MG63 (cell line): ENCODE data around the gene SPTBN4. TPM values are rescaled to one million over a fixed set of nuclear protein-coding genes. Genes with fewer than 3 reads are reported as not detected.
"Not testable (repeated sequence)": the region's sequence is repeated elsewhere in the genome, so short reads cannot be mapped to it uniquely, and the experiment has no call there.

ENCODE experiments used
- DNase-seq: peaks from one replicate; pipeline ENCODE4 v3.0.0-alpha.2; 2020
- H3K27me3 ChIP-seq: fragments of 250-450 bp; sonication (Bioruptor Pico); 2 replicates; pipeline ENCODE4 v1.5.1; 2020; ENCODE audit warnings: mild to moderate bottlenecking, moderate library complexity
- H3K36me3 ChIP-seq: fragments of 250-450 bp; sonication (Bioruptor Pico); 2 replicates; pipeline ENCODE4 v1.5.1; 2020; ENCODE audit warnings: mild to moderate bottlenecking, moderate library complexity
- H3K4me3 ChIP-seq: fragments of 250-450 bp; sonication (Bioruptor Pico); 2 replicates; pipeline ENCODE4 v1.5.1; 2020; ENCODE audit warnings: mild to moderate bottlenecking, moderate library complexity
- H3K9me3 ChIP-seq: fragments of 250-450 bp; sonication (Bioruptor Pico); 2 replicates; pipeline ENCODE4 v1.5.1; 2020; ENCODE audit warnings: mild to moderate bottlenecking, moderate library complexity
- total RNA-seq: library from RNA; depleted of rRNA; stranded (reverse); fragments of >200 nt; shearing (Covaris generic); gene quantifications from 2 replicates; pipeline ENCODE4 v1.2.3, GENCODE V29; 2014; ENCODE audit warnings: low replicate concordance

SPTBN4 gene
- total RNA-seq, 1 experiment from 2014 or later: 0.16 TPM

DNA sequence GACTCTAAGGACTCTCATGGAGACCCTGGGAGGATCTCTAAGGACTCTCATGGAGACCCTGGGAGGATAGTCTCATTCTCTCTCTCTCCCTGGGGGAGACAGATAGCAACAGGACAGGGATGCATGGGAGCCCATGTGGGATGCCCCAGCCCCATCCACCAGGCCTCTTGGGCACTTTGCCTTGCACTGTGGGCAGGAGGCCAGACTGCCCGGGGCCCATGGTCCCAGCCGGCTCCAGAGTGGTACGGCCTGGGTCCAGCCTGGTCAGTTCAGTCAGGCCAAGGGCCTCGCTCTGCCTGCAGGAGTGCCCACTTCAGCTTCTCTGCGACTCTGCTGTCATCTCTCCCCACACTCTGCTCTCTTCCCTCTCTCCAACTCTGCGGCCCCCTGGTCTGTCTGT is 61.3 kb downstream of the SPTBN4 start:
- no peak overlapping the region for H3K4me3 ChIP-seq
- DNase-seq: no peak

DNA sequence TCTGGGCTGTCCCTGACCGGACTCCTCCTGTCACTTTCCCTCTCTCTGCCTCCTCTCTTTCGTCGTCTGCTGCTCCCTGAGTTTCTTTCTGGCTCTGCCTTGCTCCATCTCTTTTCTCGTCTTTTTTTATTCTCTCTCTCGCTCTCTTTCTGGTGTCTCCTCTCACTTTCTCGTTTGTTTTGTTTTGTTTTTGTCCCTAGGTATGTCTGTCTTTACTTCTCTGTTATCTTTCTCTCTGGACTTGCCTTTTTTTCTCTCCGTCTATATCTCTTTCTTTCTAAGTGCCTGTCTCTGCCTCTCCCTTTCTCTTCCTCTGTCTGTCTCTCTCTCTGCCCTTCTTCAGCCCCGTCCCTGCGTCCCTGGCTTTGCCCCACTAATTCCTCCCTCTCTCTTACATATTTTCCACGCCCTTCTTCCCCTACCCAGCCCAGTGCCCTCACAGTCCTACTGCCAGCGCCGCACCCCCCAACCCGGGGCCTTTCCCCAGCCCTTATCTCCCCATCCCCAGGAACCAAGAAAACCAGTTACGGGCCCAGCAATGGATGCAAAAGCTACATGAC is 61.8 kb downstream of the SPTBN4 start:
- Histone ChIP-seq H3K36me3 (no peaks in the 10 kb centered on the region), H3K27me3 (no peaks in the 10 kb centered on the region; the same call in 1 of the 2 replicates), H3K4me3 (no peak overlapping the region; the same call in 1 of the 2 replicates), H3K9me3 (no peaks in the 10 kb centered on the region)
- DNase-seq: no peak

More for the DNA sequence above, 61.3 kb downstream of the SPTBN4 start:
- Histone ChIP-seq H3K27me3 (no peaks in the 10 kb centered on the region; the same call in 1 of the 2 replicates), H3K9me3 (no peaks in the 10 kb centered on the region), H3K36me3 (no peaks in the 10 kb centered on the region)

DNA sequence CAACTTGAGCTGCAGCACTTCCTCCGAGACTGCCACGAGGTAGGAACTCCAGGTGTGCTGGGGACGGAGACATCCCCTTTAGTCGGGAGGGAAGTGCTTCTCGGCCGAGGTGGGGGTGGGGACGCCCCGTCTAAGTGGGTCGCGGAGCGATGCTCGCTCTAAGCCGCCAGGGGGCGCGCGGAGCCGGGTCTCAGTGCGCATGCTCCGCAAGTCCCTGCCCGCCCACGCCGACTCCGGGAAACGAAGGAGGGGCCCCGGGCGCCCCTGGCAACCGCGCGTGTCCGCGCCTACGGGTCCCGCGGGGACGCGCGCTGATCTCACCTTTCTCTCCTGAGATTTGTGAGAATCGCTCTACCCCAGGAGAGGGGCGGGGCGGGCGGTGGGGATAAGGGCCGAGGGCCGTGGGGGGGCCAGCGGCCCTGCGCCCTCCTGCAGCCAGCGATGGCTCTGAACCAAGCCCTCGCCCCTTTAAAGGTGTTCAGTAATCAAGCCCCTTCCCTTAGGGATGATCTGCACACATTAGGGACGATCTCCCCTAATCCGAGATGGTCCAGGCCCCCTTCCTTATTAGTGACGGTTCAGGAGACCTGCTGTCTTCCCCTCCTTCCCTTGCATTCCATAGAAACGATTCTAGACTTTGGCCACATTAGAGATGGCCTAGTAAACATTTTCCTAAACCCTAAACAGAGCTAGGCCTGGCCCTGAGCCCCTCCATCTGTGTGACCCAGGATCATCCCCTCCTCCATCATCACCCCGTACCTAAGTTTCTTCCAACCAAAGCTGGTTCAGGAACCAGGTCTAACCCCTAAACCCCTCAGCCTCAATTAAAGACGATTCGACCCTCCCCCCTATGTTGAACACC is 62.5 kb downstream of the SPTBN4 start:
- Histone ChIP-seq H3K36me3 (no peaks in the 10 kb centered on the region), H3K4me3 (peak overlapping the region; percentile 39), H3K9me3 (no peaks in the 10 kb centered on the region; the same call in 1 of the 2 replicates), H3K27me3 (no peaks in the 10 kb centered on the region; the same call in 1 of the 2 replicates)
- peak; percentile 76 for DNase-seq

DNA sequence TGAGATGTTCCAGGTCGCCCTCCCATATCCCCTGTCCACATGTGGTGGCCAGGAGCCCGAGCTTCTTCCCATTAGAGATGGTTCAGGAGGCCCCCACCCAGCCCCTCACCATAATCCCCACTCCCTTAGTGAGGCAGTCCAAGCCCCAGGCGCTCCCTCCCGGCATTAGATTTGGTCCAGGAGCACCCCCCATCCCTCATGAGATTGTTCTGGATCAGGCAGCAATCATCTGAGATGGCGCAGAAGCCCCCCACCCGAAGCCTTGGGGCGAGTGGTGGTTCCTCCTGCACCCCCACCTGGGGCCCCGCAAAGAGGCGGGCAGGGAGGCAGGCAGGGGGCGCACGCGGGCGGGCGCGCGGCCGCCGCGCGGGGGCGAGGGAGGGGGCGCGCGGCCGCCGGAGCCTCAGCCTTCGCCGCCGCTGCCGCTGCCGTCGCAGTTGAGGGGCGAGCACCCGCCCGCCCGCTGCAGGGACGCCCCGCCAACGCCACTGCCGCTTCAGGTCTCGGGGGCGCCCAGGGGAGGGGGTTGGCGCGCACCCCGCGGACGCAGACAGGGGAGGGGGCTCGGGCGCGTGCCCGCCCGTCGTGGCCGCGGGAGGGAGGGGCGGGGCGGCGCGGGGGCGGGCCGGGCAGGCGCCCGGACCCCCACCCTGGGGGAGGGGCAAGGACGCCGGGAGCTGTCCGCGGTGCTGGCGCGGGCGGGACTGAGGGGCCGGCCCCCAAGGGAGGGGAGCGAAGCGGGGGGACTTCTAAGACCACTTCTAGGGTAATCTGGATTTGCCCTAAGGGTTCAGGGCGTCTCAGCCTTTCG is 63.5 kb downstream of the SPTBN4 start:
- DNase-seq: peak; percentile 35
- Histone ChIP-seq H3K27me3 (no peaks in the 10 kb centered on the region; the same call in 1 of the 2 replicates), H3K4me3 (no peak overlapping the region), H3K9me3 (no peaks in the 10 kb centered on the region; the same call in 1 of the 2 replicates), H3K36me3 (no peaks in the 10 kb centered on the region)

DNA sequence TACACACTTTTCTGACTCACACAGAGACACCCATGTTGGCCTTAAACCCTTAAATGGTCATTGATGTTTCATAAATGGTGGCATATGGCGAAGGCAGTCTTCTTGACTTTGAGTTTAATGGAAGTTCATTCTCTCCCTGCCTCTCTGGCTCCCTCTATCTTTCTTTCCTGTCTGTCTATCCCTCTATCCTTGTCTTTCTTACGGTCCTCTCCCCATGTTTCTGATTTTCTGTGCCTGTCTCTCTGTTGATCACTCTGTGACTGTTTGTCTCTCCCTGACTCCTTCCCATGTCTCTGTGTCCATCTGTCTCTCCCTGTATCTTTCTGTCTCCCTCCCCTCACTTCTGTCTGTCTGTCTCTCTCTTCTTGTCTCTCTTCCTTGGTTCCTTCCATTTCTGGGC is 66.7 kb downstream of the SPTBN4 start:
- Histone ChIP-seq H3K9me3 (no peaks in the 10 kb centered on the region; the same call in 1 of the 2 replicates), H3K27me3 (peaks cover 3% of the 10 kb centered on the region; the same call in 1 of the 2 replicates), H3K4me3 (no peak overlapping the region), H3K36me3 (no peaks in the 10 kb centered on the region)
- no peak for DNase-seq

DNA sequence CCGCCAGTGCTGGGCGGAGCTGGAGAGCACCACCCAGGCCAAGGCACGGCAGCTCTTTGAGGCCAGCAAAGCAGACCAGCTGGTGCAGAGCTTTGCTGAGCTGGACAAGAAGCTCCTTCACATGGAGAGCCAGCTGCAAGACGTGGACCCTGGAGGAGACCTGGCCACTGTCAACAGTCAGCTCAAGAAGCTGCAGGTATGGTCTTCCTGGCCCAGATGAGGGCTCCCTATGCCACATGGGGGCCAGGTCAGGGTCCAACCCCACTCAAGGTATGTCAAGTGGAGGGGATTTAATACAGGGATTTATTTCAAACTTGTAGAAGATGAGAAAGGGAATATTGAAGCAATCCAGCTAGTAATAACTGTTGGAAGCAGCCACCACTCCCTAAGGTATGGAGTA is 67.3 kb downstream of the SPTBN4 start:
- no peak for DNase-seq
- Histone ChIP-seq H3K36me3 (no peaks in the 10 kb centered on the region), H3K27me3 (peaks cover 3% of the 10 kb centered on the region; the same call in 1 of the 2 replicates), H3K4me3 (no peak overlapping the region), H3K9me3 (no peaks in the 10 kb centered on the region; the same call in 1 of the 2 replicates)

DNA sequence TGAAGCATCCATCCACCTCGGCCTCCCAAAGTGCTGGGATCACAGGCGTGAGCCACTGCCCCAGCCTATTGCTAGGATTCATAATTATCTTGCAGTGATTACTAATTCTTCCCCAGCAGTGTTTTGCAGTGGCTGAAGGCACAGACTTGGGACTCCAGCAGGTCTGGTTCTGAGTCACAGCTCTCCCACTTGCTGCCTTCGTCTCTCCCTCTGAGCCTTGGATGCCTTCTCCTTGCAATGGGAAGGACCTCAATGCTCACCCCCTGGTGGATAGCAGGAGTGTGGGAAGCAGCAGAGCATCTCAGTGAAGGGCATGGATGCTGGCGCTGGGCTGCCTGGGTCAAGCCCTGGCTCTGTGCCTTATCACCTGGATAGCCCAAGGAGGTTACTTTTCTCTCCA is 72.3 kb downstream of the SPTBN4 start:
- H3K27me3 ChIP-seq: 0 out of 2 replicates have a peak, but pooled peaks cover 3% of the 10 kb centered on the region
- H3K4me3 ChIP-seq: no peak overlapping the region
- no peaks in the 10 kb centered on the region; the same call in 1 of the 2 replicates for H3K9me3 ChIP-seq
- H3K36me3 ChIP-seq: no peaks in the 10 kb centered on the region
- no peak for DNase-seq

DNA sequence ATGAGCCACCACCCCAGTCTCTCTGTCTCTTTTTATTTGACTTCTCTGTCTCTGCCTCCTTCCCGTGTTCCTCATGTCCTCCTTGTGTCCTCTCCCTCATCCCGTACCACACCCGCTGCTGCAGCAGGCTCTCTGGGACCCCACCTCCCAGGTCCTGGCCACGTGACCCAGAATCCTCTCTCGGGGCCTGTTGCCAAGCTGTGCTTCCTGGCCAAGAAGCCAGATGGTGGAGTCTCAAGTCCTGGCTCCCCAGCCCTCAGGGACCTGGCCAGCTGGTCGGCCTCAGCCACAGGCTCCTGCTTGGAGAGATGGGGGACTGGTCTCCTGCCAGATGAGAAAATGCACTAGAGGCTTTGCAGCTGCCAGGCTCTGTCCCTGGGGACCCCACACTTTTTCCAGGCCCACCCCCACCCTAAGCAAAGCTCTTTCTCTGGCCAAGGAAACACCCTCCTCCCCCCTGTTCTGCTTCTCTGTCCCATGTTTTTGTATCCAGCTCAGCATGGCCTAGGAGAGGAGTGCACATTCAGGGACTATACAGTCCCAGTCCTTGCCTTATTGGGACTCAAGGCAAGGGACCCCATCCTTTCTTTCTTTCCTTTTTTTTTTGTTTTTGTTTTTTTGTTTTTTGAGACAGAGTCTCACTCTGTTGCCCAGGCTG is 75.5 kb downstream of the SPTBN4 start:
- Histone ChIP-seq H3K36me3 (no peaks in the 10 kb centered on the region), H3K9me3 (no peaks in the 10 kb centered on the region; the same call in 1 of the 2 replicates), H3K27me3 (0 out of 2 replicates have a peak, but pooled peaks cover 3% of the 10 kb centered on the region), H3K4me3 (no peak overlapping the region)
- DNase-seq: peak; percentile 74

DNA sequence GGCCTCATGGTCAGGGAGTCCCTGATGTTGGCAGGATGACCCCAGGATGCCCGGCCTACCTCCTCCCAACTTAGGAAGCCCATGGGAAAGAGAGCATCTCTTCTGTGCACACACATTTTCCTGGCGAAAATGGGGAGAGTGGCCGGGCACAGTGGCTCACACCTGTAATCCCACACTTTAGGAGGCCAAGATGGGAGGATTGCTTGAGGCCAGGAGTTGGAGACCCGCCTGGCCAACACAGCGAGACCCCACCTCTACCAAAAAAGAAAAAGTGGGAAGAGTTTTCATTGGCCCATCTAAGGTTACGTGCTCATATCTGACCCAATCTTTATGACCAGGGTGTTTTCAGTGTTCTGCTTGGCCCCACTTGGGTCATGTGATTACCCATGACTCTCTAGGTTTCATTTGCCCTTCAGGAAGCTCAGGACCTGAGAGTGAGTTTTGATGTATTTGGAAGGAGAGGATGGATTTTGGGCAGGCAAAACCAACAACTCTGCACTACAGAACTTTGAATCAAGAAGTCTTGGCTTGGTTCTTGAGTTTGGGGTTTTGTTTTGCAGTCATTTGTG is 76.3 kb downstream of the SPTBN4 start:
- H3K27me3 ChIP-seq: no peaks in the 10 kb centered on the region
- H3K4me3 ChIP-seq: no peak overlapping the region
- no peaks in the 10 kb centered on the region; the same call in 1 of the 2 replicates for H3K9me3 ChIP-seq
- H3K36me3 ChIP-seq: no peaks in the 10 kb centered on the region
- DNase-seq: no peak

DNA sequence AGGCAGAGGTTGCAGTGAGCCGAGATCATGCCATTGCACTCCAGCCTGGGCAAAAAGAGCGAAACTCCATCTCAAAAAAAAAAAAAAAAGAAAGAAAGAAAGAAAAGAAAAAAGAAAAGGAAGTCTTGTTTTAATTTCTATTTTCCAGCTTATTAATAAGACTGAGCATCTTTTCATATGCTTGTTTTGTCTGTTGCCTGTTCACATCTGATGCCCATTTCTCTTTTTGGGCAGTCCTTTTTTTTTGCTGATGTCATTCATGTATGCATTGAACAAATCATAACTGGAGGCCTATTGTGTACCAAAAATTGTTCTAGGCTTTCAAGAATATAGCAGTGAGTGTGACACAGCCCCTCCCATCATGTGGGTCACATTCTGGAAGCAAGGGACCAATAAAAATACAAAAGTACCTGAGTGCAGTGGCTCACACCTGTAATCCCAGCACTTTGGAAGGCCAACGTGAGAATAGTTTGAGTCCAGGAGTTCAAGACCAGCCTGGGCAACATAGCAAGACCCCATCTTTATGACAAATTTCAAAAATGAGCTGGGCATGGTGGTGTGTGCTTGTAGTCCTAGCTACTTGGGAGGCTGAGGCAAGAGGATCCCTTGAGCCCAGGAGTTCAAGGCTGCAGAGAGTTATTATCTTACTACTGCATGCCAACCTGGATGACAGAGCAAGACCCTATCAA is 79.5 kb downstream of the SPTBN4 start:
- H3K4me3 ChIP-seq, H3K9me3 ChIP-seq: not testable (repeated sequence)

DNA sequence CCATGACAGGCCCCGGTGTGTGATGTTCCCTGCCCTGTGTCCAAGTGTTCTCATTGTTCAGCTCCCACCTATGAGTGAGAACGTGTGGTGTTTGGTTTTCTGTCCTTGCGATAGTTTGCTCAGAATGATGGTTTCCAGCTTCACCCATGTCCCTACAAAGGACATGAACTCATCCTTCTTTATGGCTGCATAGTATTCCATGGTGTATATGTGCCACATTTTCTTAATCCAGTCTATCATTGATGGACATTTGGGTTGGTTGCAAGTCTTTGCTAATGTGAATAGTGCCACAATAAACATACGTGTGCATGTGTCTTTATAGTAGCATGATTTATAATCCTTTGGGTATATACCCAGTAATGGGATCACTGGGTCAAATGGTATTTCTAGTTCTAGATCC is 80.4 kb downstream of the SPTBN4 start:
- not testable (repeated sequence) for DNase-seq, H3K27me3 ChIP-seq, H3K4me3 ChIP-seq, H3K9me3 ChIP-seq, H3K36me3 ChIP-seq

More for the DNA sequence above, 79.5 kb downstream of the SPTBN4 start:
- H3K27me3 ChIP-seq, H3K36me3 ChIP-seq, DNase-seq: not testable (repeated sequence)

DNA sequence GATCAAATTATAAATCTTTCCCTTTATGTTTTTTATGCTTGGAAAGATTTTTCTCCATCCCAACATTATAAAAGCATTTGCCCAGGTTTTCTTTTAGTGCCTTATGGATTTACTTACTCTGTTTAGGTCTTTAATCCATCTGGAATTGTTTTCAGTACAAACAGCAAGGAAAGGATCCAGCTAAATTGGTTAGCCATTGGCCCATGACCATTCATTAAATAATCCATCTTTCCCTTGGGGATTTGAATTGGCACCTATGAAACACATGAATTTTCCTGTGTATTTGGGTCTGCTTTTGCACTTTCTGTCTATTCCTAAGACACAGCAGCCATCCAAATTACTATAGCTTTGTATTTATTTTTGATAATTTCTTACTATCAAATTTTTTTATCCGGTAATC is 81.0 kb downstream of the SPTBN4 start:
- H3K9me3 ChIP-seq: no peaks in the 10 kb centered on the region; the same call in 1 of the 2 replicates
- no peak overlapping the region for H3K4me3 ChIP-seq
- no peak for DNase-seq
- H3K27me3 ChIP-seq: 0 out of 2 replicates have a peak, but pooled peaks cover 7% of the 10 kb centered on the region
- no peaks in the 10 kb centered on the region for H3K36me3 ChIP-seq

DNA sequence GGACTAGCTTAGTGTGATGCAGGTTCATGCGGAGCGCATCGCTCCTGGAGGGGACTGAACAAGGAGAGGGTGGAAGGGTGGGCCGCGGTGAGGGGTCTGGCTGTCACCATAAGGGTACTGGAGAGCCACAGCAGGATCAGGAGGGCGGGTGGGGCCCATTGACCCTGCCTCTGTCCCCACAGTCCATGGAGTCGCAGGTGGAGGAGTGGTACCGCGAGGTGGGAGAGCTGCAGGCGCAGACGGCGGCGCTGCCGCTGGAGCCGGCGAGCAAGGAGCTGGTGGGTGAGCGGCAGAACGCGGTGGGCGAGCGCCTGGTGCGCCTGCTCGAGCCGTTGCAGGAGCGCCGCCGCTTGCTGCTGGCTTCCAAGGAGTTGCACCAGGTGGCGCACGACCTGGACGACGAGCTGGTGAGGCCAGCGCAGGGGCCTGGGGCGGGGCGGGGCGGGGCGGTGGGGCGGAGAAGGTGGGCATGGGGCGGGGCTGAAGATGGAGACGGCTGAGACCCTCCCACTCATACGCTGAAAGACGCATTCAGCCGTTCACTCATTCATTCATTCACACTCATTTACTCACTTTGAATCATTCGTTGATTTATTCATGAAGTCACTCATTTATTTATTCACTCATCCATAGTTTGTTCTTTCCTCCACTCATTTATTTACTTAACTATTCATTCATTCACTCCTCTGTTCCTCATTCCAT is 82.4 kb downstream of the SPTBN4 start:
- no peak overlapping the region for H3K4me3 ChIP-seq
- H3K27me3 ChIP-seq: 0 out of 2 replicates have a peak, but pooled peaks cover 9% of the 10 kb centered on the region
- peak; percentile 69 for DNase-seq
- H3K36me3 ChIP-seq: no peaks in the 10 kb centered on the region
- H3K9me3 ChIP-seq: no peaks in the 10 kb centered on the region; the same call in 1 of the 2 replicates

DNA sequence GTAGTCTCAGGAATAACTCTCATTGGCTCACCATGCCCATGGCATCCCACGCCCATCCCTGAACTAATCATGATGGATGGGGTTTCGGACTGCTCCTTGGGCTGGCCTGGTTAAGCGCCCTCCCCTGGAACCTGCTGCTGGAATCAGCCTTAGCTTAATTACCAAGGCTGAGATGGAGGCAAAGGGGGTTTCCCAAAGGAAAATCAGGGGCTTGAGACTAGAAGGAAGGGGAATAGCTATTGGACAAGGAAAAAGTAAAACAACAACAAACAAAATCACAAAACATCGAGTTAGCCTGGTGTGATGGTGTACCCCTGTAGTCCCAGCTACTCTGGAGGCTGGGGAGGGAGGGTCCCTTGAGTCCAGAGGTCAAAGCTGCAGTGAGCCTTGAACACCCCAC is 84.2 kb downstream of the SPTBN4 start:
- no peak overlapping the region for H3K4me3 ChIP-seq
- no peaks in the 10 kb centered on the region for H3K36me3 ChIP-seq
- no peaks in the 10 kb centered on the region; the same call in 1 of the 2 replicates for H3K9me3 ChIP-seq
- H3K27me3 ChIP-seq: 0 out of 2 replicates have a peak, but pooled peaks cover 9% of the 10 kb centered on the region
- no peak for DNase-seq

DNA sequence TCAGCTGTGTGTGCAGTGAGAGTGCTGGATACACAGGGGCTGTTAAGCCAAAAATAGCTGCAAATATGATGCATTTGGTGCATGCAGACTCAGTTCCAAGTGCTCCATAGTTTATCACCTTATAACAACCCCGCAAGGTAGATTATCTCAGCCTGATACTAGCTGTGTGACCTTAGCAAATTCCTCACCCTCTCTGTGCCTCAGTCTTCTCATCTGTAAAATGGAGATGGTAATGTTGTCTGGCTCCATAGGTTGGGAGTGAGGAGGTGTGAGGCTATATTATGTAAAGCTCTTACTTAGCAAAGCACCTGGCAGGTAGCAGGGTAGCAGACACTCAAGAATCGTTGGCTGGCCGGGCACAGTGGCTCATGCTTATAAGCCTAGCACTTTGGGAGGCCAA is 86.0 kb downstream of the SPTBN4 start:
- no peaks in the 10 kb centered on the region for H3K9me3 ChIP-seq
- no peak for DNase-seq
- 0 out of 2 replicates have a peak, but pooled peaks cover 9% of the 10 kb centered on the region for H3K27me3 ChIP-seq
- H3K4me3 ChIP-seq: no peak overlapping the region
- no peaks in the 10 kb centered on the region for H3K36me3 ChIP-seq
